Measurements from ENCODE around the gene RFX3.
A peak's percentile ranks its signal among the peaks of the same experiment; 100 is the strongest.

Gene RFX3

GRCh38 chr9:3525836-3526164 lies at the start of gene RFX3:
RFX3 (minus strand) TSS chr9:3526001; CDS start chr9:3395588, 130,413 bp downstream.
- peak; percentile 97 for DNase-seq (ENCODE audit: low read depth)
- TF ChIP-seq, protein P1, sequence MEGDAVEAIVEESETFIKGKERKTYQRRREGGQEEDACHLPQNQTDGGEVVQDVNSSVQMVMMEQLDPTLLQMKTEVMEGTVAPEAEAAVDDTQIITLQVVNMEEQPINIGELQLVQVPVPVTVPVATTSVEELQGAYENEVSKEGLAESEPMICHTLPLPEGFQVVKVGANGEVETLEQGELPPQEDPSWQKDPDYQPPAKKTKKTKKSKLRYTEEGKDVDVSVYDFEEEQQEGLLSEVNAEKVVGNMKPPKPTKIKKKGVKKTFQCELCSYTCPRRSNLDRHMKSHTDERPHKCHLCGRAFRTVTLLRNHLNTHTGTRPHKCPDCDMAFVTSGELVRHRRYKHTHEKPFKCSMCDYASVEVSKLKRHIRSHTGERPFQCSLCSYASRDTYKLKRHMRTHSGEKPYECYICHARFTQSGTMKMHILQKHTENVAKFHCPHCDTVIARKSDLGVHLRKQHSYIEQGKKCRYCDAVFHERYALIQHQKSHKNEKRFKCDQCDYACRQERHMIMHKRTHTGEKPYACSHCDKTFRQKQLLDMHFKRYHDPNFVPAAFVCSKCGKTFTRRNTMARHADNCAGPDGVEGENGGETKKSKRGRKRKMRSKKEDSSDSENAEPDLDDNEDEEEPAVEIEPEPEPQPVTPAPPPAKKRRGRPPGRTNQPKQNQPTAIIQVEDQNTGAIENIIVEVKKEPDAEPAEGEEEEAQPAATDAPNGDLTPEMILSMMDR (IDR thresholded peaks at IDR 0.05; ENCODE audit: insufficient read depth, low read depth, low read length, missing control alignments), result no peak
- peak within 1 kb of the TSS; percentile 92 for H3K4me3 ChIP-seq (ENCODE audit: low read depth, low read length)

- DNase-seq (ENCODE audit: low read depth), result no peak
These were observed 45.7 kb upstream of the RFX3 start for GRCh38 chr9:3571500-3571899.

GRCh38 chr9:3569529-3569928 lies 43.7 kb upstream of the RFX3 start:
- TF ChIP-seq, protein P1 (IDR thresholded peaks at IDR 0.05; ENCODE audit: insufficient read depth, low read depth, low read length, missing control alignments), result no peak
- no peak overlapping the region for H3K4me3 ChIP-seq (ENCODE audit: low read depth, low read length)
- DNase-seq (ENCODE audit: low read depth), result no peak

More at GRCh38 chr9:3571500-3571899, 45.7 kb upstream of the RFX3 start:
- no peak overlapping the region for H3K4me3 ChIP-seq (ENCODE audit: low read depth, low read length)
- TF ChIP-seq, protein P1 (IDR thresholded peaks at IDR 0.05; ENCODE audit: insufficient read depth, low read depth, low read length, missing control alignments), result no peak

GRCh38 chr9:3567988-3568387 lies 42.2 kb upstream of the RFX3 start:
- DNase-seq (ENCODE audit: low read depth), result no peak
- TF ChIP-seq, protein P1 (IDR thresholded peaks at IDR 0.05; ENCODE audit: insufficient read depth, low read depth, low read length, missing control alignments), result no peak
- H3K4me3 ChIP-seq (ENCODE audit: low read depth, low read length), result no peak overlapping the region

- TF ChIP-seq, protein P1 (IDR thresholded peaks at IDR 0.05; ENCODE audit: insufficient read depth, low read depth, low read length, missing control alignments), result no peak
- H3K4me3 ChIP-seq (ENCODE audit: low read depth, low read length), result no peak overlapping the region
- DNase-seq (ENCODE audit: low read depth), result no peak
These were observed 27.4 kb upstream of the RFX3 start for GRCh38 chr9:3553076-3553765.

DNA sequence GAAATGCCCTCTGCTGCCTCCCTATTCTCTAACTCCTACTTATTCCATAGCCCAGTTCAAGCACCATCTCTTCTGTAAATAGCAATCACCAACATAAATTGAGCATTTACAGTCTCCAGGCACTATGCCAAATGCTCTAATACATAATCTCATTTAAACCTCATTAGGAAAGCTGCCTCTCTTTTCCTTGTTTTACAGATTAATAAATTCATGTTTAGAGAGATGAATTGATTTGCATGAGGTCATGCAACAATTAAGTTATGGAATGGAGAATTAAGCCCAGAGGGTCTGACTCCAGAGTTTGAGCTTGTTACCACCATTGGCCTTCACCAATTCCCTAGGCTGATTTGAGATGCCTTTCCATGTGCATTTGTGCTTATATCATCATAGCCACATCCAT lies 23.4 kb upstream of the RFX3 start:
- no peak for DNase-seq (ENCODE audit: low read depth)
- TF ChIP-seq, protein P1 (IDR thresholded peaks at IDR 0.05; ENCODE audit: insufficient read depth, low read depth, low read length, missing control alignments), result no peak

DNA sequence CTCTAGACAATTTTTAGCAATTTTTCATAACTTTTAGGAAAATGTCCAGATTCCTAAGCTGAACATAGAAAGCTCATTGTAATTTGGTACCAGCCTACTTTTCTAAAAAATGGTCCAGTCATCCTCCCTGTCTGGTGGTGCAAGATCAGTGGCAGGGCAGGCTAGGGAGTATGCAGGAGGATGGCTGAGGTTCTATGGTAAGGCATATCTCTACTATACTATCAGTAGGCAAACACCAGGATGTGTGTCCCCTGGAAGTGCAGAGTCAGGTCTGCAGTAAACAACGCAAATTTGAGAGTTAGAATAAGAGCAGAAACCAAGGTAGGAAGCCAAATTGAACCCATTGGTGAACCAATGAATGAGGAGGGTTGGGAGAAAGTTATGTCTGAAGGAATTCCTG lies 22.8 kb upstream of the RFX3 start:
- DNase-seq (ENCODE audit: low read depth), result no peak
- TF ChIP-seq, protein P1 (IDR thresholded peaks at IDR 0.05; ENCODE audit: insufficient read depth, low read depth, low read length, missing control alignments), result no peak

More for the DNA sequence above, 23.4 kb upstream of the RFX3 start:
- no peak overlapping the region for H3K4me3 ChIP-seq (ENCODE audit: low read depth, low read length)

More for the DNA sequence above, 22.8 kb upstream of the RFX3 start:
- H3K4me3 ChIP-seq (ENCODE audit: low read depth, low read length), result no peak overlapping the region
